Neural cell (in vitro differentiated cells): Measurements from ENCODE around the gene CDHR2. TPM values are rescaled to one million over a fixed set of nuclear protein-coding genes. Genes with fewer than 3 reads are reported as not detected.

Experiments
- H2AFZ ChIP-seq: fragments of 200-600, 300-800 bp; sonication (generic), shearing (Covaris generic); 2 replicates; pipeline ENCODE4 v1.6.0; 2014; ENCODE audit warnings: low read depth, mild to moderate bottlenecking, antibody characterized with exemption, low read length, moderate library complexity
- H3F3A ChIP-seq: fragments of 200-600 bp; shearing (Covaris generic); 2 replicates; pipeline ENCODE4 v1.6.1; 2016; ENCODE audit warnings: mild to moderate bottlenecking, moderate library complexity, mixed read lengths, antibody characterized with exemption, low read length; ENCODE audit not compliant: insufficient read depth, poor library complexity, severe bottlenecking
- H3K27ac ChIP-seq: fragments of 200-600, 300-800 bp; sonication (generic), shearing (Covaris generic); 2 replicates; pipeline ENCODE4 v1.5.1; 2014; ENCODE audit warnings: mild to moderate bottlenecking, low read length, moderate library complexity
- H3K27me3 ChIP-seq: fragments of 300-800, 200-600 bp; sonication (generic), shearing (Covaris generic); 2 replicates; pipeline ENCODE4 v1.6.0; 2014; ENCODE audit warnings: mild to moderate bottlenecking, low read depth, low read length, moderate library complexity; ENCODE audit not compliant: insufficient read depth
- H3K36me3 ChIP-seq: fragments of 300-800, 200-600 bp; sonication (generic), shearing (Covaris generic); 2 replicates; pipeline ENCODE4 v1.5.1; 2014; ENCODE audit warnings: mild to moderate bottlenecking, antibody characterized with exemption, low read length, moderate library complexity; ENCODE audit not compliant: insufficient read depth
- H3K4me2 ChIP-seq: fragments of 300-800, 200-600 bp; sonication (generic), shearing (Covaris generic); 2 replicates; pipeline ENCODE4 v1.6.0; 2014; ENCODE audit warnings: mild to moderate bottlenecking, low read length
- H3K4me3 ChIP-seq: fragments of 300-800, 200-600 bp; sonication (generic), shearing (Covaris generic); 2 replicates; pipeline ENCODE4 v1.5.1; 2014; ENCODE audit warnings: mild to moderate bottlenecking, low read length, moderate library complexity
- H3K79me2 ChIP-seq: fragments of 200-600 bp; shearing (Covaris generic); replicated peaks from 2 replicates; pipeline ENCODE4 v1.6.0; 2014; ENCODE audit warnings: mild to moderate bottlenecking, low read length, moderate library complexity; ENCODE audit not compliant: insufficient read depth
- H3K9ac ChIP-seq: fragments of 300-800, 200-600 bp; sonication (generic), shearing (Covaris generic); 2 replicates; pipeline ENCODE4 v1.6.1; 2016; ENCODE audit warnings: mild to moderate bottlenecking, low read length, mixed read lengths
- H3K9me2 ChIP-seq: fragments of 200-600 bp; shearing (Covaris generic); 2 replicates; pipeline ENCODE4 v1.6.1; 2016; ENCODE audit warnings: mild to moderate bottlenecking, low read length, mixed read lengths; ENCODE audit not compliant: insufficient read depth
- H3K9me3 ChIP-seq: fragments of 200-600, 300-800 bp; sonication (generic), shearing (Covaris generic); 2 replicates; pipeline ENCODE4 v1.6.1; 2016; ENCODE audit warnings: mild to moderate bottlenecking, mixed run types, low read length, moderate library complexity, mixed read lengths
- H4K20me1 ChIP-seq: fragments of 200-600 bp; shearing (Covaris generic); 2 replicates; pipeline ENCODE4 v1.6.1; 2016; ENCODE audit warnings: mild to moderate bottlenecking, mixed run types; ENCODE audit not compliant: insufficient read depth
- EP300 ChIP-seq: fragments of 450-650 bp; conservative IDR thresholded peaks from 2 replicates; pipeline ENCODE4 v1.6.1; 2014; ENCODE audit warnings: antibody characterized with exemption, mild to moderate bottlenecking, moderate library complexity; ENCODE audit not compliant: poor library complexity, severe bottlenecking
- EZH2 ChIP-seq: fragments of 200-600, 300-800 bp; shearing (Covaris generic), sonication (generic); IDR thresholded peaks from 2 replicates; pipeline ENCODE4 v1.6.1; 2014; ENCODE audit warnings: antibody characterized with exemption, low read length, borderline replicate concordance, mild to moderate bottlenecking; ENCODE audit not compliant: insufficient read depth, poor library complexity, severe bottlenecking
- MXI1 ChIP-seq: fragments of 450-650 bp; conservative IDR thresholded peaks from 2 replicates; pipeline ENCODE4 v1.6.1; 2014; ENCODE audit warnings: antibody characterized with exemption, mild to moderate bottlenecking; ENCODE audit not compliant: poor library complexity, severe bottlenecking
- POLR2AphosphoS5 ChIP-seq: IDR thresholded peaks from 2 replicates; pipeline ENCODE4 v1.6.1; 2012
- RAD21 ChIP-seq: fragments of 450-650 bp; conservative IDR thresholded peaks from 2 replicates; pipeline ENCODE4 v1.6.1; 2014; ENCODE audit warnings: antibody characterized with exemption, mild to moderate bottlenecking, moderate library complexity
- SMC3 ChIP-seq: fragments of 450-650 bp; conservative IDR thresholded peaks from 2 replicates; pipeline ENCODE4 v1.6.1; 2014; ENCODE audit warnings: antibody characterized with exemption, mild to moderate bottlenecking, moderate library complexity; ENCODE audit not compliant: poor library complexity
- TAF1 ChIP-seq: IDR thresholded peaks from 2 replicates; pipeline ENCODE4 v1.6.1; 2012; ENCODE audit warnings: low read depth
- polyA plus RNA-seq: library from polyadenylated mRNA; depleted of rRNA; stranded (reverse); fragments of >200 nt; gene quantifications from 2 replicates; pipeline ENCODE4 v1.2.3, GENCODE V29; 2014
- TF ChIP-seq, protein P1 (sequence below): fragments of 450-650 bp; IDR thresholded peaks from 2 replicates; pipeline ENCODE4 v1.5.1; 2014; ENCODE audit warnings: antibody characterized with exemption, mild to moderate bottlenecking, moderate library complexity; ENCODE audit not compliant: poor library complexity, severe bottlenecking
- TF ChIP-seq, protein P2 (sequence below): IDR thresholded peaks from 2 replicates; pipeline ENCODE4 v1.6.1; 2012; ENCODE audit warnings: borderline replicate concordance

CDHR2 gene
- polyA plus RNA-seq, 1 donor from 2014 or later, result 1.0 TPM

DNA sequence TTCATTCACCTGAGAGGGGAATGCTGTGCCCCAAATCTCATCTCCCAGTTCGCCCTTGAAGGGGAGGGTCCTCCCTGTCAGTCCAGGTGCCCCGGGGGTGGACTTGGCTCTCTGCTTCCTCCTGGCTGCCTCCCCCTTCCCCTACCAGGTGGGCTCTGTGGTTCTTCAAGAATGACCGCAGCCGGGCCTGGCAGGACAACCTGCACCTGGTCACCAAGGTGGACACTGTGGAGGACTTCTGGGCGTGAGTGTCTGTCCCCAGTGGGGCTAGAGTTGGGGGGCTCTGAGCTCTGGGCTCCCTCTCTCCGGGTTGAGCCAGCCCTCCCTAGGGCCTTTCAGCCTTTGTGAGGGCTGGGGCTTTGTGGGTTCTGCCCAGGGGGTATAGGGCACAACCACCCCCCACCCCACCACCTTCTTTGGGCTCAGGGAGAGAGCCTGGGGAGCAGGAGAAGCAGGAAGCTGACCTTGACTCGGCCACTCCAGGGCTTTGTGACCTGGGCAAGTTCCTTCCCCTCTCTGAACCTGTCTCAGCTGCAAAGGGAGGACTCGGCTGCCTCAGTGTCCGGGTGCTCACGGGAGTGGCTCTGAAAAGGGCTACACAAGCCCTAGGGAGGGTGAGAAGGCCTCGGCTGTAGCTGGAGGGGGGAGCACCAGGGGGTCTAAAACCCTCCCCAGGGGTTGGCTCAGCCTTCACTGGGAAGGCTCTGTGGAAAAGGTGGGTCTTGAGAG, 94.5 kb downstream of the CDHR2 start:
- H3K9me2 ChIP-seq, result no peaks in the 10 kb centered on the region
- no peaks in the 10 kb centered on the region for H3K9me3 ChIP-seq
- H3K4me2 ChIP-seq, result no peak overlapping the region
- H3K36me3 ChIP-seq, result no peaks in the 10 kb centered on the region
- no peak overlapping the region for H2AFZ ChIP-seq
- no peak for TF ChIP-seq SMC3
- TF ChIP-seq, protein P1, sequence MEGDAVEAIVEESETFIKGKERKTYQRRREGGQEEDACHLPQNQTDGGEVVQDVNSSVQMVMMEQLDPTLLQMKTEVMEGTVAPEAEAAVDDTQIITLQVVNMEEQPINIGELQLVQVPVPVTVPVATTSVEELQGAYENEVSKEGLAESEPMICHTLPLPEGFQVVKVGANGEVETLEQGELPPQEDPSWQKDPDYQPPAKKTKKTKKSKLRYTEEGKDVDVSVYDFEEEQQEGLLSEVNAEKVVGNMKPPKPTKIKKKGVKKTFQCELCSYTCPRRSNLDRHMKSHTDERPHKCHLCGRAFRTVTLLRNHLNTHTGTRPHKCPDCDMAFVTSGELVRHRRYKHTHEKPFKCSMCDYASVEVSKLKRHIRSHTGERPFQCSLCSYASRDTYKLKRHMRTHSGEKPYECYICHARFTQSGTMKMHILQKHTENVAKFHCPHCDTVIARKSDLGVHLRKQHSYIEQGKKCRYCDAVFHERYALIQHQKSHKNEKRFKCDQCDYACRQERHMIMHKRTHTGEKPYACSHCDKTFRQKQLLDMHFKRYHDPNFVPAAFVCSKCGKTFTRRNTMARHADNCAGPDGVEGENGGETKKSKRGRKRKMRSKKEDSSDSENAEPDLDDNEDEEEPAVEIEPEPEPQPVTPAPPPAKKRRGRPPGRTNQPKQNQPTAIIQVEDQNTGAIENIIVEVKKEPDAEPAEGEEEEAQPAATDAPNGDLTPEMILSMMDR, result no peak
- TF ChIP-seq TAF1, result no peak
- no peak for TF ChIP-seq MXI1
- no peak for TF ChIP-seq EP300
- TF ChIP-seq, protein P2, sequence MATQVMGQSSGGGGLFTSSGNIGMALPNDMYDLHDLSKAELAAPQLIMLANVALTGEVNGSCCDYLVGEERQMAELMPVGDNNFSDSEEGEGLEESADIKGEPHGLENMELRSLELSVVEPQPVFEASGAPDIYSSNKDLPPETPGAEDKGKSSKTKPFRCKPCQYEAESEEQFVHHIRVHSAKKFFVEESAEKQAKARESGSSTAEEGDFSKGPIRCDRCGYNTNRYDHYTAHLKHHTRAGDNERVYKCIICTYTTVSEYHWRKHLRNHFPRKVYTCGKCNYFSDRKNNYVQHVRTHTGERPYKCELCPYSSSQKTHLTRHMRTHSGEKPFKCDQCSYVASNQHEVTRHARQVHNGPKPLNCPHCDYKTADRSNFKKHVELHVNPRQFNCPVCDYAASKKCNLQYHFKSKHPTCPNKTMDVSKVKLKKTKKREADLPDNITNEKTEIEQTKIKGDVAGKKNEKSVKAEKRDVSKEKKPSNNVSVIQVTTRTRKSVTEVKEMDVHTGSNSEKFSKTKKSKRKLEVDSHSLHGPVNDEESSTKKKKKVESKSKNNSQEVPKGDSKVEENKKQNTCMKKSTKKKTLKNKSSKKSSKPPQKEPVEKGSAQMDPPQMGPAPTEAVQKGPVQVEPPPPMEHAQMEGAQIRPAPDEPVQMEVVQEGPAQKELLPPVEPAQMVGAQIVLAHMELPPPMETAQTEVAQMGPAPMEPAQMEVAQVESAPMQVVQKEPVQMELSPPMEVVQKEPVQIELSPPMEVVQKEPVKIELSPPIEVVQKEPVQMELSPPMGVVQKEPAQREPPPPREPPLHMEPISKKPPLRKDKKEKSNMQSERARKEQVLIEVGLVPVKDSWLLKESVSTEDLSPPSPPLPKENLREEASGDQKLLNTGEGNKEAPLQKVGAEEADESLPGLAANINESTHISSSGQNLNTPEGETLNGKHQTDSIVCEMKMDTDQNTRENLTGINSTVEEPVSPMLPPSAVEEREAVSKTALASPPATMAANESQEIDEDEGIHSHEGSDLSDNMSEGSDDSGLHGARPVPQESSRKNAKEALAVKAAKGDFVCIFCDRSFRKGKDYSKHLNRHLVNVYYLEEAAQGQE, result no peak
- no peak for TF ChIP-seq POLR2AphosphoS5
- TF ChIP-seq RAD21, result no peak
- TF ChIP-seq EZH2, result no peak
- no peaks in the 10 kb centered on the region for H3K27me3 ChIP-seq
- no peak overlapping the region for H3K9ac ChIP-seq
- no peaks in the 10 kb centered on the region for H4K20me1 ChIP-seq
- no peak overlapping the region for H3K4me3 ChIP-seq
- H3K27ac ChIP-seq, result no peak overlapping the region
- peaks cover 7% of the 10 kb centered on the region for H3K79me2 ChIP-seq
- H3F3A ChIP-seq, result no peaks in the 10 kb centered on the region

DNA sequence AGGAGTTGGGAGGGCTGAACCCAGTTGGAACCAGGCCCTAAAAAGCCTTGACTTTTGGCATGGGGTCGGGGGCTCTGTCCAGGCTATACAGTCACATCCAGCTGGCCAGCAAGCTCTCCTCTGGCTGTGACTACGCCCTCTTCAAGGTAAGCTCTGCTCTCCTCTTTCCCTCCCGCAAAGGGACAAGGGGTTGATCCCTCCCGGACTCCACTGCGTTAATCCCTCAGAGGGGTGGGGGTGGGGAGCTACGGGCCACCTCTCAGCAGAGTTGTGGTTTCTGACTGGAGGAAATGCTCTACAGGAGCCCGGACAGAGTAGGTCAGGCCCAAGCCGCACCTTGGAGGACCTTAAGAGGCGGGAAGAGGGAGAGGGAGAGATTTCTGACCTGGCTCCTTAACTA, 95.2 kb downstream of the CDHR2 start:
- TF ChIP-seq MXI1 (no peak), EP300 (no peak), EZH2 (no peak)

More for the DNA sequence above, 95.2 kb downstream of the CDHR2 start:
- no peak overlapping the region for H3K4me2 ChIP-seq
- H3K9me2 ChIP-seq, result no peaks in the 10 kb centered on the region
- no peak overlapping the region for H3K9ac ChIP-seq
- H4K20me1 ChIP-seq, result no peaks in the 10 kb centered on the region
- no peak overlapping the region for H3K4me3 ChIP-seq
- H3K9me3 ChIP-seq, result no peaks in the 10 kb centered on the region
- H2AFZ ChIP-seq, result no peak overlapping the region
- H3F3A ChIP-seq, result no peaks in the 10 kb centered on the region
- no peaks in the 10 kb centered on the region for H3K36me3 ChIP-seq
- H3K79me2 ChIP-seq, result peaks cover 9% of the 10 kb centered on the region
- H3K27ac ChIP-seq, result no peak overlapping the region
- no peaks in the 10 kb centered on the region for H3K27me3 ChIP-seq
